GM18505 (cell line): Measurements from ENCODE around the gene KIF26B.

Experiments
- ATAC-seq: cut with Tn5 transposase; IDR thresholded peaks from one replicate; pipeline ENCODE4 v1.9.1; 2021; ENCODE audit not compliant: unreplicated experiment
- POLR2A ChIP-seq: IDR thresholded peaks from 4 replicates; pipeline ENCODE4 v1.6.1; 2011; ENCODE audit warnings: borderline replicate concordance; ENCODE audit not compliant: insufficient read depth, insufficient read length; ENCODE audit errors: extremely low read depth

Gene KIF26B

DNA sequence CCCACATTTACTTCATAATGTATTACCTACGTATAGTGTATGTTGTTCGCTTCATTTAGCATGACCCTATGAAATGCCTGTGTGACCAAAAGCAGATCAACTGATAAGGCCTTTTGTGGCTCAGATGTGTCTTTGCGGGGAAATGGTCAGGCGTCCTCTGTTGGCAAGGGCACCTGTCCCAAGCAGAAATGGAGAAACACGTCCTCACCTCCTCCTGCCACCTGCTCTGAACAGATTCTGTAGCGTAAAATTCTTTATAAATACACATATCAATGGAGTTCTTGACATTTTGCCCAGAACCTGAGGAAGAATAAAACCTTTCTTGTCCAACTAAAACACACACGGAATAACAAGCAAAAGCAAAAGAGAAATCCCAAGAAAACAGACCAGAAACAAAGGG, 417.9 kb downstream of the KIF26B start:
- TF ChIP-seq POLR2A = no peak
- no peak for ATAC-seq

- no peak for ATAC-seq
- no peak for TF ChIP-seq POLR2A
These were observed 420.9 kb downstream of the KIF26B start for GRCh38 chr1:245575710-245576109.

DNA sequence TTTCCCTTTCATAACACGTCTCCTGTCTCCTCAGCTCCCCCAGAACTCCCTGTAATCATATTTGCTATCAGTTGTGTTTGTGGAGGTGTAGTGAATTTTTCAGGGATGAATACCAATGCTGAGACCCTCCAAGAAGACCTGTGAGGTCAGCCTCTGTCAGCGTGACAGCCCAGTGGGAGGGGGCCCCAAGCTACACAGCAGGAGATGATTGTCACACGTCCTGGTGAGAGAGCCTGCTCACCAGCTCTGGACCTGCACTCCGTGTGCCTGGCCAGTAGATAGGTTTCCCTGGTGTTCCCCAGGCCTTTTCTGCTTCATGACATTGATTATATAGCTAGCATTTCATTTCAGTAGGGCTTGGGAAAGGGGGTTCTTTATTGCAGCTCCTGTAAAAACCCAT, 421.5 kb downstream of the KIF26B start:
- TF ChIP-seq POLR2A = no peak
- ATAC-seq = no peak

DNA sequence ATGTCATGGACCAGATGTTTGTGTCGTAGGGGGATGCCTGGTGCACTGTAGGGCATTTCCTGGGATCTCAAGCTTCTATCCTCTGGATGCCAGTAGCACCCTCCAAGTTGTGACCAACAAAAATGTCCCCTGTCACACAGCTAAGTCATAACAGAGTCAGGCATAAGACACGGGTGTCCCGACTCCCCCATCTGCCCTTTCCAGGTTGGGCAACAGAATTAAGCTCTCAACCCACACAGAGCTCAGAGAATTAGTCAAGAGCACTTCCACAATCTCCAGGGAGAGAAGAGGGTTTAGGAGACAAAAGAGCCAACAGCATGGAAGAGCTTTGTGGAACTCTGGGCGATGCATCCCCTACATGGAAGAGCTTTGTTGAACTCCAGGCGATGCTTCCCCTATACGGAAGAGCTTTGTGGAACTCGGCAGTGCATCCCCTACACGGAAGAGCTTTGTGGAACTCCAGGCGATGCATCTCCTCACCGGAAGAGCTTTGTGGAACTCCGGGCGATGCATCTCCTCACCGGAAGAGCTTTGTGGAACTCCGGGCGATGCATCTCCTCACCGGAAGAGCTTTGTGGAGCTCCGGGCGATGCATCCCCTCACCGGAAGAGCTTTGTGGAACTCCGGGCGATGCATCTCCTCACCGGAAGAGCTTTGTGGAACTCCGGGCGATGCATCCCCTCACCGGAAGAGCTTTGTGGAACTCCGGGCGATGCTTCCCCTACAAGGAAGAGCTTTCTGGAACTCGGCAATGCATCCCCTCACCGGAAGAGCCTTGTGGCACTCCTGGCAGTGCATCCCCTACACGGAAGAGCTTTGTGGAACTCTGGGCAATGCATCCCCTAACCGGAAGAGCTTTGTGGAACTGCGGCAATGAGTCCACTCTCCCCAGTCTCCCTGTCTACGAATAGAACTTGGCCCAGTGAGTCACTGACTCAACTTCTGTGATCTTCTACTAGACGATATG, 422.7 kb downstream of the KIF26B start:
- no peak for ATAC-seq
- no peak for TF ChIP-seq POLR2A

DNA sequence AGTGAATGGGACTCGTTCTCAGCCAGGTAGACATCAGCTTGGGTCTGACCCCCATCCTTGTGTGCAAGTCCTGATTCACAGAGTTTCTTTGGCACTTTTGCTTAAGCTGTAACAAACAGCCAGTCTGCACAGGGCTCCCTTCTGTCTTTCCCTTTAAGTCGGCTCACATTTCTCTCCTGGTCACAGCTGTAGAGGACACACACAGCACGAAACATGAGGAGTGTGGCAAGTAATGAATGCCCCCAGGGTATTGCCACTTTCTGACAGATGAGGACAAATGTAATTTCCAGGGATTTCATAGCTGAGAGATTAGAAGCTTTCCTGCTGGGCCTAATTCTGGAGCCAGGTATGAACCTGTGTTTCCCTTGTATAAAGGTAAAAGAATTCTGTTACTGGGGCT, 423.5 kb downstream of the KIF26B start:
- TF ChIP-seq POLR2A = no peak
- ATAC-seq = no peak

DNA sequence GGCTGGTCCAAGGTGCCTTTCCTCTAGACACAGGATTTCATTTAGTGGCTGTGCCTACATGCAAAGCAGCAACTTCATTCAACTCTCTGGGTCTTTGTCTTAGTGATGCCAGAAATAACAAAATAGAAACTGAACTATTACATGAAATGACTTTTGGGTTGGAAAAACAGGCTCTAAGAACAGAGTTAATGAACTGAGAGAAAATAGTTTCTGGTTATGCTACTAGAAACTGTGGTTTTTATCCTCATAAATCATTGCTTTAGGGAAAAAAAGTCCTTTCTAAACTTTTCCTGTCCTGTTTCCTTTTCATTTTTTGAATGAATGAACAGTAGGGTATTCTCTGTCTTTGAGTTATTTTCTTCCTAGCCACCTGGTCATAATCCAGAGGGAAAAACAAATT, 424.0 kb downstream of the KIF26B start:
- TF ChIP-seq POLR2A = no peak

DNA sequence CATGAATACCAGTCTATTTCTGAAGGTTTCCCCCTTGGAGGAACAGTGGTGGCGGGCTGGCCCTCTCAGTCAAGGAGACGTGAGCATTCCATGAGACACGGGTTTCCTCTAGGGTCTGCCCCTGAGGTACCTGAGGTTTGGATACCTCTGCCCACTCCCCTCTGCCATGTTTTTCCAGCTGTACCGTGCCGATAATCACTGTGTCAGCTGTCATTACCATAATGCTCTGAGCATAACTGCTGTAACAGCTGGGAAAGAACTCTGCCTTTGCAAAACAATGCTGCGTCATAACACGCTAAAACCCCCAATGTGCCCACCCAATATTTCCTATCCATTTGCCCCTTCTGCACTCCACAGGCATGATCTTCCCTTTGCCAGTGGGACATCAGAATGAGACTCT, 425.1 kb downstream of the KIF26B start:
- no peak for ATAC-seq
- no peak for TF ChIP-seq POLR2A

More for the DNA sequence above, 424.0 kb downstream of the KIF26B start:
- no peak for ATAC-seq

GRCh38 chr1:245580651-245581050, 425.9 kb downstream of the KIF26B start:
- ATAC-seq = no peak
- TF ChIP-seq POLR2A = no peak

- TF ChIP-seq POLR2A = no peak
- no peak for ATAC-seq
These were observed 427.2 kb downstream of the KIF26B start for GRCh38 chr1:245582026-245582425.

DNA sequence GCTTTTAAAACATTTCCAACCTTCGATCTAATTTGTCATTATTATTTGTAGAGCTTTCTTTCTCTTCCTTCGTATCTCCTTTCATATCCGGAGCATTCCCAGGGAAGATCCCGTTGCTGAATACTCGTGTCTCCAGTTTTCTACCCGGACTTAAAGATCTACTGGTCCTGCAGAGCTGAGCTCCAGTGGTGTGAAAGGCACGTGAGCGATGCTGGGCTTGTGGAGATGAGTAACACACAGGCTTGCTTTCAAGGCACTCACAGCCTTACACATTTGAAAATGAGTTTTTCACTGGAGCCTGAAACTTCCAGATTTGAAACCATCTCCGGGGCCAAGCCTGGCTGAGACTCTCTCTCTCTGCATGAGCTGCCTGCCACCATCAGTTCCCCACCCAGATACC, 428.3 kb downstream of the KIF26B start:
- TF ChIP-seq POLR2A = no peak

DNA sequence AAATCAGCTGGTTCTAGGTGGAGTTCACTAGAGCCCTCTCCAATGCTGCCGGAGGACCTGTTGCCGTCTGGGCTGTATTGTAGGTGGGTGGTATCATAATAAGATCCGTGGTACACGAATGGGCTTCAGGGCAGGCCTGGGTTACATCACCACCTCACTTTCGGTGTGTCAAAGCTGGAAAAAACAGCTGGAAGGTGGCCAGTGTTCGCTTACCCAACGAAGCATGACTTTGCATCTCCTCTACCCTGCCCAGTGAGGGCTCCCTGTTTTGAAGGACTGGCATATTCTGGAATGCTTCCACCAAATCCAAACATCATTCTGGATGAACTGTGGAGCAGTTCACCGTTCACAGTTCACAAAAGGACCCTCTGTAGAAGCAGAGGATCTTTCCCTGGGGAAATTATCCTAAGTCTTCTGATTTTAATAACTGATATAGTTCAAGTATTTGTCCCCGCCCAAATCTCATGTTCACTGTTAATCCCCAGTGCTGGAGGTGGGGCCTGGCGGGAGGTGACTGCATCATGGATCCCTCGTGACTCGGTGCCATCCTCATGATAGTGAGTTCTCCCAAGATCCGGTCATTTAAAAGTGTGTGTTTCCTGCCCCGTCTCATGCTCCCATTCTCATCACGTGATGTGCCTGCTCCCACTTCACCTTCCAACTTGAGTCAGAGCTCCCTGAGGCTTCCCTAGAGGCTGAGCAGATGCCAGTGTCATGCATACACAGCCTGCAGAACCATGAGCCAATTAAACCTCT, 429.0 kb downstream of the KIF26B start:
- ATAC-seq = no peak
- no peak for TF ChIP-seq POLR2A

More for the DNA sequence above, 428.3 kb downstream of the KIF26B start:
- no peak for ATAC-seq

DNA sequence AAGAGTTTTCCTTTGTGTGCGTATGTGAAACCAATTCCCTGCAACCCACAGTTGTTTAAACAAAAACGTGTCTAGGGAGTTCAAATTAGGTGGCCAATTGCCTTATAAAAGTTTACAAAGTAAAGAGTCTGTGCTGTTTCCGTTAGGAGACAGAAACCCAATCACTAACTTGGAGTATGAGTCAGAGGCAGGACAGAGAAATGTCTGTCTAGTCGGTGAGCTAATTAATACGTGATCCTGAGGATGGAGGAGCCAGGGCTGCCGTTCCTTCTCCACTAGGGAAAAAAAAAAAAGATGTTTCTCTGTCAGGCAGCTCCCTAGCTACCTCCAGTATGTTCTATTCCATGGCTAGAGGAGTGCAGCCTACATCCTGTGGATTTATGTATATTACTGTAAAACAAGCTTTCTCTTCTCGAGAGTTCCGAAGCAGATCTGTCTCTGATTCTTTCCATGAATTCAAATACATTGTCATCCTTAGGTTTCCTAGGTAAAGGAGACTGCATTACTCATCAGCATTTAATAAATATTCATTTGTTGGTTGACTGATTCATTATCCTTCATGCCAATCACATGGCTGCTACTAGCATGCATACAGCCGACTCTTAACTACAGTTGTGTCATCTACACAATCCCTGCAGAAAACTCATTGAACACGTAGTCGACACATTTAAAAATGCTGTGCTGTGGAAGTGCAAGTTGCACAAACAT, 430.6 kb downstream of the KIF26B start:
- ATAC-seq = no peak
- no peak for TF ChIP-seq POLR2A

GRCh38 chr1:245587435-245588115, 432.8 kb downstream of the KIF26B start:
- TF ChIP-seq POLR2A = no peak
- no peak for ATAC-seq

GRCh38 chr1:245588116-245588639, 433.4 kb downstream of the KIF26B start:
- no peak for ATAC-seq
- TF ChIP-seq POLR2A = no peak
